Liver (tissue), 9 donors: ENCODE measurements around the gene KDM4C. TPM values are rescaled to one million over a fixed set of nuclear protein-coding genes. Genes with fewer than 3 reads are reported as not detected.

Experiments used
- DNase-seq: peaks from one replicate; pipeline ENCODE4 v3.0.0-alpha.2; 2017; ENCODE audit warnings: low spot score
- H3K27ac ChIP-seq, 2 donors: one replicate each; pipeline ENCODE4 v1.7.0; 2013; ENCODE audit warnings: inconsistent platforms in 2 of 2, low read length in 2 of 2, control low read depth in 1 of 2, low read depth in 1 of 2, mild to moderate bottlenecking in 1 of 2
- H3K27me3 ChIP-seq, 4 donors: one replicate each; pipeline versions ENCODE4 v1.6.1 to v1.7.0; 2013; ENCODE audit warnings: low read length in 3 of 4, inconsistent platforms in 1 of 4, mild to moderate bottlenecking in 1 of 4, moderate library complexity in 1 of 4; ENCODE audit not compliant: control insufficient read depth in 4 of 4, insufficient read depth in 4 of 4
- H3K36me3 ChIP-seq, 4 donors: one replicate each; pipeline versions ENCODE4 v1.6.1 to v1.7.0; 2013; ENCODE audit warnings: low read length in 3 of 4, mild to moderate bottlenecking in 3 of 4, low read depth in 1 of 4, moderate library complexity in 1 of 4; ENCODE audit not compliant: control insufficient read depth in 4 of 4, insufficient read depth in 3 of 4
- H3K4me1 ChIP-seq, 4 donors: one replicate each; pipeline versions ENCODE4 v1.6.1 to v1.7.0; 2013; ENCODE audit warnings: low read length in 3 of 4, mild to moderate bottlenecking in 3 of 4, moderate library complexity in 1 of 4; ENCODE audit not compliant: control insufficient read depth in 4 of 4, insufficient read depth in 4 of 4
- H3K4me3 ChIP-seq, 3 donors: one replicate each; pipeline versions ENCODE4 v1.6.1 to v1.7.0; 2013; ENCODE audit warnings: low read length in 3 of 3, control low read depth in 1 of 3, low read depth in 1 of 3, mild to moderate bottlenecking in 1 of 3
- H3K9ac ChIP-seq, 2 donors: one replicate each; pipeline ENCODE4 v1.7.0; 2013; ENCODE audit warnings: low read length in 2 of 2, mild to moderate bottlenecking in 2 of 2, moderate library complexity in 2 of 2, control low read depth in 1 of 2, low read depth in 1 of 2
- H3K9me3 ChIP-seq, 4 donors: one replicate each; pipeline versions ENCODE4 v1.6.1 to v1.7.0; 2013; ENCODE audit warnings: low read length in 3 of 4; ENCODE audit not compliant: control insufficient read depth in 4 of 4
- ATF3 ChIP-seq: IDR thresholded peaks from 2 replicates; pipeline ENCODE4 v1.6.1; 2016; ENCODE audit warnings: antibody characterized with exemption
- EGR1 ChIP-seq, 2 donors: IDR thresholded peaks; 2 replicates each; pipeline ENCODE4 v1.6.1; 2016 to 2018; ENCODE audit warnings: antibody characterized with exemption in 2 of 2, low read depth in 2 of 2
- FOXA1 ChIP-seq: IDR thresholded peaks from 2 replicates; pipeline ENCODE4 v1.6.1; 2016; ENCODE audit warnings: antibody characterized with exemption
- FOXA2 ChIP-seq: IDR thresholded peaks from 2 replicates; pipeline ENCODE4 v1.6.1; 2016; ENCODE audit warnings: antibody characterized with exemption
- GABPA ChIP-seq, 2 donors: IDR thresholded peaks in 1 of 2; conservative IDR thresholded peaks in 1 of 2; 2 replicates each; pipeline ENCODE4 v1.6.1; 2016; ENCODE audit warnings: antibody characterized with exemption in 2 of 2, mild to moderate bottlenecking in 1 of 2, moderate library complexity in 1 of 2
- HNF4A ChIP-seq, 2 donors: conservative IDR thresholded peaks; 2 replicates each; pipeline ENCODE4 v1.6.1; 2016; ENCODE audit warnings: antibody characterized with exemption in 2 of 2, mild to moderate bottlenecking in 2 of 2
- HNF4G ChIP-seq: IDR thresholded peaks from 2 replicates; pipeline ENCODE4 v1.6.1; 2016; ENCODE audit warnings: antibody characterized with exemption
- JUND ChIP-seq, 2 donors: IDR thresholded peaks; 2 replicates each; pipeline ENCODE4 v1.6.1; 2016; ENCODE audit warnings: antibody characterized with exemption in 2 of 2
- MAX ChIP-seq: IDR thresholded peaks from 2 replicates; pipeline ENCODE4 v1.6.1; 2016; ENCODE audit warnings: antibody characterized with exemption
- NR2F2 ChIP-seq: IDR thresholded peaks from 2 replicates; pipeline ENCODE4 v1.6.1; 2016; ENCODE audit warnings: antibody characterized with exemption
- RAD21 ChIP-seq, 2 donors: IDR thresholded peaks; 2 replicates each; pipeline ENCODE4 v1.6.1; 2016; ENCODE audit warnings: antibody characterized with exemption in 2 of 2, mild to moderate bottlenecking in 2 of 2
- REST ChIP-seq: IDR thresholded peaks from 2 replicates; pipeline ENCODE4 v1.6.1; 2016; ENCODE audit warnings: antibody characterized with exemption, mild to moderate bottlenecking
- RXRA ChIP-seq, 2 donors: IDR thresholded peaks; 2 replicates each; pipeline ENCODE4 v1.6.1; 2017 to 2018; ENCODE audit warnings: antibody characterized with exemption in 2 of 2, mild to moderate bottlenecking in 1 of 2
- SP1 ChIP-seq: IDR thresholded peaks from 2 replicates; pipeline ENCODE4 v1.6.1; 2018; ENCODE audit warnings: antibody characterized with exemption, mild to moderate bottlenecking
- TAF1 ChIP-seq: conservative IDR thresholded peaks from 2 replicates; pipeline ENCODE4 v1.6.1; 2016; ENCODE audit warnings: antibody characterized with exemption, mild to moderate bottlenecking
- YY1 ChIP-seq: IDR thresholded peaks from 2 replicates; pipeline ENCODE4 v1.6.1; 2016; ENCODE audit warnings: antibody characterized with exemption, mild to moderate bottlenecking
- ZBTB33 ChIP-seq: IDR thresholded peaks from 2 replicates; pipeline ENCODE4 v1.6.1; 2016; ENCODE audit warnings: antibody characterized with exemption
- WGBS: extraction: QIAGEN DNeasy Blood & Tissue Kit; methylation state at CpG from one replicate; pipeline ENCODE4 v1.1.7; 2013; 5-methylcytosine and 5-hydroxymethylcytosine counted together
- polyA plus RNA-seq, 2 donors: library from polyadenylated mRNA; stranded (reverse) in 1 of 2; unstranded in 1 of 2; fragments of 200-250 nt in 1 of 2; fragments of >200 nt in 1 of 2; fragmentation: Nextera tagmentation in 1 of 2; extraction: Ambion mirVana in 1 of 2; gene quantifications; one replicate each; pipeline versions ENCODE4 v1.2.1 to v1.2.3, GENCODE V29; 2013 to 2015
- total RNA-seq, 2 donors: library from RNA; depleted of rRNA; stranded (reverse); fragments of >200 nt; gene quantifications; one replicate each; pipeline ENCODE4 v1.2.3, GENCODE V29; 2014
- donor health status: healthy.
- donor health status: healthy.
- donor health status: healthy.
- donor health status: healthy.
- donor health status: healthy.

KDM4C gene
- total and polyA plus RNA-seq, 4 donors, result 4.3 to 40.2 (median 24.0) TPM

- TF ChIP-seq REST (no peak), HNF4G (no peak), NR2F2 (no peak), SP1 (no peak), MAX (no peak), FOXA2 (no peak), GABPA (IDR thresholded peaks at IDR 0.05 in 1 of 2, conservative IDR thresholded peaks at IDR 0.05 in 1 of 2) (no peak), ZBTB33 (no peak), ATF3 (no peak), RXRA (IDR thresholded peaks at IDR 0.05) (no peak), HNF4A (conservative IDR thresholded peaks at IDR 0.05) (no peak), RAD21 (IDR thresholded peaks at IDR 0.05) (no peak), JUND (IDR thresholded peaks at IDR 0.05) (no peak), EGR1 (IDR thresholded peaks at IDR 0.05; ENCODE audit: low read depth in 2 of 2) (no peak), TAF1 (no peak), YY1 (no peak)
- DNase-seq, result no peak
Observed at GRCh38 chr9:6733831-6734230, 23.9 kb upstream of the KDM4C start.

GRCh38 chr9:6735422-6735821 lies 22.4 kb upstream of the KDM4C start:
- WGBS, result 95% methylated on average over 3 of the region's 3 CpGs
- H3K4me3 ChIP-seq, result no peak overlapping the region
- H3K9ac ChIP-seq, result no peak overlapping the region
- H3K27ac ChIP-seq, result no peak overlapping the region
- no peaks in the 10 kb centered on the region for H3K27me3 ChIP-seq
- H3K9me3 ChIP-seq, result no peaks in the 10 kb centered on the region
- H3K4me1 ChIP-seq, result no peaks in the 10 kb centered on the region
- no peak for DNase-seq
- no peaks in the 10 kb centered on the region for H3K36me3 ChIP-seq
- TF ChIP-seq SP1 (no peak), FOXA2 (no peak), HNF4G (no peak), EGR1 (IDR thresholded peaks at IDR 0.05; ENCODE audit: low read depth in 2 of 2) (no peak), HNF4A (conservative IDR thresholded peaks at IDR 0.05) (no peak), REST (no peak), MAX (no peak), RXRA (IDR thresholded peaks at IDR 0.05) (no peak), FOXA1 (no peak), ZBTB33 (no peak), RAD21 (IDR thresholded peaks at IDR 0.05) (no peak), YY1 (no peak), ATF3 (no peak), GABPA (IDR thresholded peaks at IDR 0.05 in 1 of 2, conservative IDR thresholded peaks at IDR 0.05 in 1 of 2) (no peak)

More at GRCh38 chr9:6733831-6734230, 23.9 kb upstream of the KDM4C start:
- WGBS, result 85% methylated on average over 6 of the region's 6 CpGs
- no peak overlapping the region for H3K4me3 ChIP-seq
- H3K9ac ChIP-seq, result no peak overlapping the region
- H3K36me3 ChIP-seq, result no peaks in the 10 kb centered on the region
- H3K27me3 ChIP-seq, result no peaks in the 10 kb centered on the region
- no peaks in the 10 kb centered on the region for H3K4me1 ChIP-seq
- H3K27ac ChIP-seq, result no peak overlapping the region
- H3K9me3 ChIP-seq, result no peaks in the 10 kb centered on the region
